Heart left ventricle (tissue), 16 donors: Measurements from ENCODE around the gene CDS1. TPM values are rescaled to one million over a fixed set of nuclear protein-coding genes. Genes with fewer than 3 reads are reported as not detected.
"Not testable (repeated sequence)": the region's sequence is repeated elsewhere in the genome, so short reads cannot be mapped to it uniquely, and the experiment has no call there.

Source experiments
- ATAC-seq, 4 donors: fragments of 200-7000 bp; cut with Tn5 transposase; one replicate each; pipeline ENCODE4 v1.9.1; 2020 to 2022; ENCODE audit warnings: moderate library complexity in 4 of 4, mild to moderate bottlenecking in 3 of 4, moderate number of reproducible peaks in 1 of 4
- DNase-seq, 5 donors: peaks; one replicate each; pipeline ENCODE4 v3.0.0-alpha.2; 2020
- H3K27ac ChIP-seq, 12 donors: fragments of 200-600 bp; sonication (generic) in 4 of 12; one replicate each; pipeline versions ENCODE4 v1.5.0 to v1.8.0; 2016 to 2022; ENCODE audit warnings: mild to moderate bottlenecking in 2 of 12
- H3K27me3 ChIP-seq, 9 donors: fragments of 200-600 bp; sonication (generic) in 2 of 9; one replicate each; pipeline versions ENCODE4 v1.5.1 to v1.8.0; 2016 to 2022; ENCODE audit warnings: mild to moderate bottlenecking in 3 of 9
- H3K36me3 ChIP-seq, 9 donors: fragments of 200-600 bp; sonication (generic) in 2 of 9; one replicate each; pipeline versions ENCODE4 v1.5.0 to v1.8.0; 2018 to 2022; ENCODE audit warnings: mild to moderate bottlenecking in 2 of 9
- H3K4me1 ChIP-seq, 12 donors: fragments of 200-600 bp; sonication (generic) in 4 of 12; one replicate each; pipeline versions ENCODE4 v1.5.0 to v1.8.0; 2016 to 2022; ENCODE audit warnings: mild to moderate bottlenecking in 3 of 12
- H3K4me3 ChIP-seq, 12 donors: fragments of 200-600 bp; sonication (generic) in 4 of 12; one replicate each; pipeline versions ENCODE4 v1.5.0 to v1.8.0; 2017 to 2022; ENCODE audit warnings: mild to moderate bottlenecking in 9 of 12, moderate library complexity in 4 of 12
- H3K9me3 ChIP-seq, 12 donors: fragments of 200-600 bp; sonication (generic) in 4 of 12; one replicate each; pipeline versions ENCODE4 v1.5.0 to v1.8.0; 2016 to 2022; ENCODE audit warnings: mild to moderate bottlenecking in 1 of 12
- POLR2A ChIP-seq, 2 donors: fragments of 450-650 bp; IDR thresholded peaks; one replicate each; pipeline ENCODE4 v1.6.1; 2017; ENCODE audit warnings: antibody characterized with exemption in 2 of 2, mild to moderate bottlenecking in 2 of 2, moderate library complexity in 2 of 2
- WGBS, 4 donors: extraction: QIAGEN DNeasy Blood & Tissue Kit in 2 of 4; methylation state at CpG; one replicate each; pipeline versions ENCODE4 v1.1.5 to v1.1.7; 2013 to 2018; 5-methylcytosine and 5-hydroxymethylcytosine counted together
- intact Hi-C, 10 donors: fragments of 100-400 bp; cut with DNase I; formaldehyde crosslinking; loops; one replicate each; pipeline versions ENCODE4 v1.11.1 to v1.14.2; 2022
- long read RNA-seq, 3 donors: library from polyadenylated mRNA; unstranded; transcript quantifications; one replicate each; pipeline ENCODE4 v2.0.0, GENCODE V29; 2020 to 2021
- polyA plus RNA-seq, 2 donors: library from polyadenylated mRNA; stranded (reverse); fragments of 200-250 nt; gene quantifications; one replicate each; pipeline ENCODE4 v1.2.3, GENCODE V29; 2013
- total RNA-seq, 9 donors: library from RNA; depleted of rRNA in 2 of 9; stranded (reverse); fragments of >200 nt in 2 of 9; fragmentation: NEBNext Ultra II Directional in 3 of 9; extraction: Animal tissue kit (Norgen Biotek cat#: 25700) in 3 of 9; gene quantifications; one replicate each; pipeline versions ENCODE4 v1.1.0 to v1.2.4, GENCODE V29; 2016 to 2023
- TF ChIP-seq, protein P1 (sequence below), 12 donors: fragments of 200-600 bp; sonication (generic) in 4 of 12; IDR thresholded peaks; one replicate each; pipeline versions ENCODE4 v1.5.0 to v1.8.0; 2018 to 2022; ENCODE audit warnings: antibody characterized with exemption in 12 of 12, mild to moderate bottlenecking in 5 of 12
- donor health status: ischemic (EF 13 %, LVEDD 7.1; RV severe dilation, severe dysfunction).
- donor health status: healthy with polysubstance abuse.
- donor health status: DM: no; HTN: yes; CAD: no.
- donor health status: DM: no; HTN: no; CAD: no.
- donor health status: ischemic (EF 25% LVEDD 6.9; RV normal size, moderate dysfunction).
- donor health status: ischemic (EF 25% LVEDD 5.7; RV mildly dilated, moderate dysfunction).
- donor health status: healthy.
- donor health status: DM: yes; HTN: yes; CAD: no.
- donor health status: ischemic (EF 35%, LVEDD 5.7; RV mildly dilated, moderate dysfunction).
- donor health status: nonischemic (EF 11% LVEDD 7.7; RV severe dilation, severe dysfunction).
- donor health status: DM: yes; HTN: yes; CAD: no.
- donor health status: PGD.
- donor health status: ischemic (EF 29% LVEDD 5.4; RV normal size, mild dysfunction).
- donor health status: nonischemic (EF 23%, LVEDD 6.1; RV moderate dilation, normal function).

CDS1 gene
- total RNA-seq (1 to 10 TPM in 2 of 9 donors, under 1 TPM in 7; 0.25 to 1.7 (median 0.44) TPM), polyA plus RNA-seq (under 1 TPM; 0.15 to 0.90 TPM)
- long read RNA-seq, donor 1 = 0 reads
- long read RNA-seq, donor 2 = 0 reads
- long read RNA-seq, donor 3, partial matches to known transcripts = 0 of 2 reads
- long read RNA-seq, donor 3, other reads (novel, unspliced or antisense) = 2 of 2 reads

DNA sequence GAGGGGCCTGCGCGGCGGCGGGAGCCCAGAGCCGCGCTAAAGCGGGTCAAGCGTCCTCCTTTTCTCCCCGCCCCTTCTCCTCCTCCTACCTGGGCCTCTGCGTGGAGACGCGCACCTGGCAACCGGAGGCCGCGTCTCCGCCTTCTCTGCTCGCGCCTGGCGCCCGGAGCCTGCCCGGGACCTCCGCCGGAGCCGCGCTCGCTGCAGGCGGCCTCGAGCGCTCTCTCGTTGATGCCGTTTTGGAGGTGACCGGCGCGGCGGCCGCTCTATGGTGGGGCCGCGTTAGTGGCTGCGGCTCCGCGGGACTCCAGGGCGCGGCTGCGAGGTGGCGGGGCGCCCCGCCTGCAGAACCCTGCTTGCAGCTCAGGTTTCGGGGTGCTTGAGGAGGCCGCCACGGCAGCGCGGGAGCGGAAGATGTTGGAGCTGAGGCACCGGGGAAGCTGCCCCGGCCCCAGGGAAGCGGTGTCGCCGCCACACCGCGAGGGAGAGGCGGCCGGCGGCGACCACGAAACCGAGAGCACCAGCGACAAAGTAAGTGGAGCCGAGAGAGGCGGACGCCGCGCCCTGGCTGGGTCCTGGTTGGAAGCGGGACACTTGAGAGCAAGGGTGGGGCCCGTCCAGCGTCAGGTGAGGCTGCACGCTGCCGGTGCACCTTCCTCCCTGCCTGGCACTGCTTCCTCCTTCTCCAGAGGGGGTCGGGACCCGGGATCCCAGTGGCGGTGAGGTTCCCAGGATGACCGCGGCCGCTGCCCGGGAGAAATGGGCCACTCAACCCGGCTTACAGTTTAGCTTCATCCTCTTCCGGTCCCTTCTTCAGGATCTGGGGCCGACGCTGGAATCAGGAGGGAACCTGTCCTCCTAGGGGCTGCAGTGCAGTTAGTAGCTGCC, at the start of gene CDS1:
TSS of gene CDS1 (plus strand) at position 140 of the 888 bp plus-strand sequence. CDS start at position 415, 275 bp downstream.
- WGBS, 4 donors = 0 to 1% (median 0%) methylated on average over 41 to 88 of the region's 88 CpGs
- Histone ChIP-seq H3K27me3 (peaks cover 0 to 41% (median 13%) of the 10 kb centered on the region in 9 donors), H3K4me3 (peak within 1 kb of the TSS; percentile 50 to 83 (median 77)), H3K27ac (peak within 1 kb of the TSS in 10 of 12 donors; percentile 23 to 83 (median 56)), H3K4me1 (peaks cover 0 to 19% (median 9%) of the 10 kb centered on the region in 12 donors), H3K36me3 (no peaks in the 10 kb centered on the region), H3K9me3 (peaks cover 0 to 3% (median 0%) of the 10 kb centered on the region in 12 donors)
- peak; percentile 16 to 67 (median 31) for DNase-seq
- ATAC-seq = peak in 3 of 4 donors; percentile 29 to 58 (median 57)
- intact Hi-C loops = loop anchor here in 2 of 10 donors (5.0 to 10.0 kb wide), 3 partner anchors 92 to 382 kb away; partner anchors contain the start of gene WDFY3 (in 1 of the 2)
- TF ChIP-seq, protein P1, sequence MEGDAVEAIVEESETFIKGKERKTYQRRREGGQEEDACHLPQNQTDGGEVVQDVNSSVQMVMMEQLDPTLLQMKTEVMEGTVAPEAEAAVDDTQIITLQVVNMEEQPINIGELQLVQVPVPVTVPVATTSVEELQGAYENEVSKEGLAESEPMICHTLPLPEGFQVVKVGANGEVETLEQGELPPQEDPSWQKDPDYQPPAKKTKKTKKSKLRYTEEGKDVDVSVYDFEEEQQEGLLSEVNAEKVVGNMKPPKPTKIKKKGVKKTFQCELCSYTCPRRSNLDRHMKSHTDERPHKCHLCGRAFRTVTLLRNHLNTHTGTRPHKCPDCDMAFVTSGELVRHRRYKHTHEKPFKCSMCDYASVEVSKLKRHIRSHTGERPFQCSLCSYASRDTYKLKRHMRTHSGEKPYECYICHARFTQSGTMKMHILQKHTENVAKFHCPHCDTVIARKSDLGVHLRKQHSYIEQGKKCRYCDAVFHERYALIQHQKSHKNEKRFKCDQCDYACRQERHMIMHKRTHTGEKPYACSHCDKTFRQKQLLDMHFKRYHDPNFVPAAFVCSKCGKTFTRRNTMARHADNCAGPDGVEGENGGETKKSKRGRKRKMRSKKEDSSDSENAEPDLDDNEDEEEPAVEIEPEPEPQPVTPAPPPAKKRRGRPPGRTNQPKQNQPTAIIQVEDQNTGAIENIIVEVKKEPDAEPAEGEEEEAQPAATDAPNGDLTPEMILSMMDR (IDR thresholded peaks at IDR 0.05) = no peak

DNA sequence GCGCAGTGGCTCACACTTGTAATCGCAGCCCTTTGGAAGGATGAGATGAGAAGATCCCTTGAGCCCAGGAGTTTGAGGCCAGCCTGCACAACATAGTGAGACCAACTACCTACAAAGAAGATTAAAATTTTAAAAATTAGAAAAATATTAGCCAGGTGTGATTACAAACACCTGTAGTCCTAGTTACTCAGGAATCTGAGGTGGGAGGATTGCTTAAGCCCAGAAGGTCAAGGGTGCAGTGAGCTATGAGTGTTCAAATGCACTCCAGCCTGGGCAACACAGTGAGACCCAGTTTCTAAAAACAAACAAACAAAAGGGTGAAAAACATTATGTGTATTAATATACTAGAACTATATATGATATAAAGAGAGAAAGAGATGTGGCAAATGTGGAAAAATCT, 47.0 kb upstream of the CDS1 start:
- no peaks in the 10 kb centered on the region for H3K4me1 ChIP-seq
- H3K36me3 ChIP-seq = no peaks in the 10 kb centered on the region
- H3K27ac ChIP-seq = no peak overlapping the region
- H3K4me3 ChIP-seq = no peak overlapping the region
- H3K27me3 ChIP-seq = no peaks in the 10 kb centered on the region
- TF ChIP-seq, protein P1 (IDR thresholded peaks at IDR 0.05) = no peak
- TF ChIP-seq POLR2A (IDR thresholded peaks at IDR 0.05) = no peak
- ATAC-seq (no peak), DNase-seq (no peak)
- intact Hi-C loops = no loop called here
- H3K9me3 ChIP-seq = peaks cover 0 to 9% (median 0%) of the 10 kb centered on the region in 12 donors
- 92 to 95% (median 95%) methylated on average over 2 of the region's 2 CpGs for WGBS, 4 donors

DNA sequence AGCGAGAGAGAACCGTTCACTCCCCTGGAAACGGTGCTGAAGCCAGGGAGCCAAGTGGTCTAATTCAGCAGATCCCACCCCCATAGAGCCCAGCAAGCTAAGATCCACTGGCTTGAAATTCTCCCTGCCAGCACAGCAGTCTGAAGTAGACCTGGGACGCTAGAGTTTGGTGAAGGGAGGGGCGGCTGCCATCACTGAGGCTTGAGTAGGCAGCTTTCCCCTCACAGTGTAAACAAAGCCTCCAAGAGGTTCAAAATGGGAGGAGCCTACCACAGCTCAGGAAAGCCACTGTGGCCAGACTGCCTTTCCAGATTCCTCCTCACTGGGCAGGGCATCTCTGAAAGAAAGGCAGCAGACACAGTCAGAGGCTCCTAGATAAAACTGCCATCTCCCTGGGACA, 37.8 kb upstream of the CDS1 start:
- 42 to 84% (median 71%) methylated on average over 2 to 5 of the region's 5 CpGs for WGBS, 4 donors
- Histone ChIP-seq H3K4me3 (no peak overlapping the region), H3K27me3 (peaks cover 0 to 9% (median 0%) of the 10 kb centered on the region in 9 donors), H3K9me3 (no peaks in the 10 kb centered on the region), H3K27ac (no peak overlapping the region), H3K36me3 (no peaks in the 10 kb centered on the region), H3K4me1 (no peaks in the 10 kb centered on the region)
- ATAC-seq = no peak
- DNase-seq = no peak
- no peak for TF ChIP-seq POLR2A (IDR thresholded peaks at IDR 0.05)
- TF ChIP-seq, protein P1 (IDR thresholded peaks at IDR 0.05) = no peak
- intact Hi-C loops = no loop called here

DNA sequence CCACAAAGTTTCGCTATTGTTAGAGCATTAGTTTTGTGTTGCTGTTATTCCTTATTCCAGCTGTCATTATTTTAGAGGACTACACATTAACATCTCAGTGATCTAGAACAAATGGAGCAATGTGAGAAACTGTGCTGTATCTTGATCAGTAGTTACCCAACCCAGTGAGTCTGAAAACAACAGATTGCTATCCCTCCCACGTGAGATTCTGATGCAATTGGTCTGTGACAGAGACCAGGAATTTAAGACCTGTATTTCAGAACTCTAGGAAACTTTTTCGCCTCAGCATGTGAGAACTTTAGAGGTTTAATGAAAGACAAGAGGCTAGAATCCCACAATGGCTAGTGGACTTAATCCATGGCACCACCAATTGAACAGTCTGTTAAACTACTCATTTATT, 35.7 kb upstream of the CDS1 start:
- Histone ChIP-seq H3K36me3 (no peaks in the 10 kb centered on the region), H3K4me1 (no peaks in the 10 kb centered on the region), H3K27ac (no peak overlapping the region), H3K9me3 (peaks cover 0 to 1% (median 0%) of the 10 kb centered on the region in 12 donors), H3K27me3 (peaks cover 0 to 9% (median 0%) of the 10 kb centered on the region in 9 donors), H3K4me3 (no peak overlapping the region)
- TF ChIP-seq, protein P1 (IDR thresholded peaks at IDR 0.05) = no peak
- TF ChIP-seq POLR2A (IDR thresholded peaks at IDR 0.05) = no peak
- no peak for ATAC-seq
- WGBS, 4 donors = 68 to 84% (median 81%) methylated on average over 3 of the region's 3 CpGs
- intact Hi-C loops = no loop called here
- DNase-seq = no peak

DNA sequence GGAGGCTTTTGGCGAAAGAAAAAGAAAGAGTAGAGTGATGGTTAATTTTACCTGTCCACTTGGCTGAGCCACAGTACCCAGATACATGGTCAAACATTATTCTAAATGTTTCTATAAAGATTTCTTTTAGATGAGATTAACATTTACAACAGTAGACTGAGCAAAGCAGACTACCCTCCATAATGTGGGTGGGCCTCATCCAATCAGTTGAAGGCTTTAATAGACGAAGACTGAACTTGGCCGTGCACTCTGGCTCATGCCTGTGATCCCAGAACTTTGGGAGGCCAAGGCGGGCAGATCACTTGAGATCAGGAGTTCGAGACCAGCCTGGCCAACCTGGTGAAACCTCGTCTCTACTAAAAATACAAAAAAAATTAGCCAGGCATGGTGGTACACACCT, 33.7 kb upstream of the CDS1 start:
- H3K36me3 ChIP-seq, H3K4me3 ChIP-seq, H3K4me1 ChIP-seq, ATAC-seq, H3K27ac ChIP-seq, intact Hi-C loops, H3K27me3 ChIP-seq, DNase-seq: not testable (repeated sequence)
- peaks cover 0 to 21% (median 0%) of the 10 kb centered on the region in 12 donors for H3K9me3 ChIP-seq
- 74 to 85% (median 76%) methylated on average over 6 of the region's 6 CpGs for WGBS, 4 donors
